ENCODE measurements around the gene TMEM255A.

GRCh38 chrX:120290107-120290506, 21.2 kb downstream of the TMEM255A start:
- TF ChIP-seq MAFK (IDR thresholded peaks at IDR 0.05; ENCODE audit: low read depth, low read length): no peak
- no peak for TF ChIP-seq CTCF (conservative IDR thresholded peaks at IDR 0.05; ENCODE audit: low read depth, low read length)
- TF ChIP-seq RAD21 (IDR thresholded peaks at IDR 0.05; ENCODE audit: low read length): no peak
- TF ChIP-seq CHD1 (IDR thresholded peaks at IDR 0.05; ENCODE audit: low read depth, low read length): no peak
- no peak for TF ChIP-seq POLR2A (IDR thresholded peaks at IDR 0.05; ENCODE audit: low read depth, low read length)
- no peak for TF ChIP-seq RCOR1 (IDR thresholded peaks at IDR 0.05; ENCODE audit: insufficient replicate concordance, low read length)
- no peak for TF ChIP-seq NFE2L2 (IDR thresholded peaks at IDR 0.05; ENCODE audit: low read depth, low read length)
- TF ChIP-seq USF2 (IDR thresholded peaks at IDR 0.05; ENCODE audit: low read depth, low read length): no peak
- no peak for TF ChIP-seq MXI1 (IDR thresholded peaks at IDR 0.05; ENCODE audit: borderline replicate concordance, low read depth, low read length)
- no peak for TF ChIP-seq RFX5 (IDR thresholded peaks at IDR 0.05; ENCODE audit: low read depth, low read length)
- no peak for TF ChIP-seq ELK1 (IDR thresholded peaks at IDR 0.05; ENCODE audit: borderline replicate concordance, low read depth, low read length)
- no peak for TF ChIP-seq BHLHE40 (IDR thresholded peaks at IDR 0.05; ENCODE audit: low read depth, low read length)
- TF ChIP-seq FOS (IDR thresholded peaks at IDR 0.05; ENCODE audit: low read depth, low read length): no peak
- no peak for TF ChIP-seq SMC3 (IDR thresholded peaks at IDR 0.05; ENCODE audit: low read depth, low read length)
